ENCODE data around the gene BDH1. TPM values are rescaled to one million over a fixed set of nuclear protein-coding genes. Genes with fewer than 3 reads are reported as not detected.

The BDH1 gene
- total and polyA plus RNA-seq, 2 of the 13 experiments (the other 11 are each of a cell fraction or from before 2014, with no cell fraction given), result 21.2 to 71.9 TPM

GRCh38 chr3:197599089-197599765, 43.5 kb upstream of the BDH1 start (continued):
- TF ChIP-seq ARID5B (CRISPR knock-in tag; IDR thresholded peaks at IDR 0.05) (peak; percentile 26; the same call in 1 of the 2 replicates), ELF3 (CRISPR knock-in tag; IDR thresholded peaks at IDR 0.05) (0 out of 2 replicates have a peak, but pooled peaks have one; percentile 24), ARID4A (CRISPR knock-in tag; IDR thresholded peaks at IDR 0.05; ENCODE audit: borderline replicate concordance) (peak; percentile 33; the same call in 1 of the 2 replicates), MTERF4 (CRISPR knock-in tag; IDR thresholded peaks at IDR 0.05) (peak; percentile 48; the same call in 1 of the 2 replicates), ZNF567 (CRISPR knock-in tag; IDR thresholded peaks at IDR 0.05; ENCODE audit: borderline replicate concordance) (0 out of 2 replicates have a peak, but pooled peaks have one; percentile 41), HOXA3 (CRISPR knock-in tag; IDR thresholded peaks at IDR 0.05) (peak; percentile 30; the same call in 1 of the 2 replicates), ZNF709 (CRISPR knock-in tag; IDR thresholded peaks at IDR 0.05) (peak; percentile 18; the same call in 1 of the 2 replicates), SMC3 (IDR thresholded peaks at IDR 0.05; ENCODE audit: low read length) (peak; percentile 70), ZNF543 (CRISPR knock-in tag; IDR thresholded peaks at IDR 0.05) (no peak), ETV6 (CRISPR knock-in tag; conservative IDR thresholded peaks at IDR 0.05) (no peak)
